SK-N-SH treated with all-trans-retinoic acid at 6 μM for 48 hours (cell line): ENCODE data around the gene MAML2.

Source experiments
- CSDC2 ChIP-seq: fragments of 250-450 bp; sonication (Bioruptor Pico); IDR thresholded peaks from 2 replicates; pipeline ENCODE4 v1.5.0; 2020; ENCODE audit warnings: mild to moderate bottlenecking, moderate library complexity
- ESRRG ChIP-seq: fragments of 250-450 bp; sonication (Bioruptor Pico); IDR thresholded peaks from 2 replicates; pipeline ENCODE4 v1.6.1; 2021; ENCODE audit warnings: mild to moderate bottlenecking
- ISL1 ChIP-seq: fragments of 250-450 bp; sonication (Bioruptor Pico); IDR thresholded peaks from 2 replicates; pipeline ENCODE4 v2.1.2; 2022; ENCODE audit warnings: mild to moderate bottlenecking, moderate library complexity
- OSR1 ChIP-seq: fragments of 250-450 bp; sonication (Bioruptor Pico); IDR thresholded peaks from 2 replicates; pipeline ENCODE4 v1.8.0; 2022; ENCODE audit warnings: moderate library complexity, mild to moderate bottlenecking, inconsistent platforms
- PPARA ChIP-seq: fragments of 250-450 bp; sonication (Bioruptor Pico); IDR thresholded peaks from 2 replicates; pipeline ENCODE4 v1.5.0; 2020; ENCODE audit warnings: mild to moderate bottlenecking, borderline replicate concordance
- RARB ChIP-seq: fragments of 250-450 bp; sonication (Bioruptor Pico); IDR thresholded peaks from 2 replicates; pipeline ENCODE4 v1.8.0; 2021; ENCODE audit warnings: mild to moderate bottlenecking, moderate library complexity
- TCF4 ChIP-seq: fragments of 250-450 bp; sonication (Bioruptor Pico); IDR thresholded peaks from 2 replicates; pipeline ENCODE4 v1.8.0; 2021; ENCODE audit warnings: mild to moderate bottlenecking, moderate library complexity, borderline replicate concordance
- ZNF565 ChIP-seq: fragments of 450-650 bp; formaldehyde crosslinking; conservative IDR thresholded peaks from 2 replicates; pipeline ENCODE4 v1.5.0; 2020; ENCODE audit warnings: low read depth, mild to moderate bottlenecking, moderate library complexity
- ZNF70 ChIP-seq: fragments of 450-650 bp; formaldehyde crosslinking; IDR thresholded peaks from 2 replicates; pipeline ENCODE4 v1.5.0; 2020; ENCODE audit warnings: mild to moderate bottlenecking, moderate library complexity
- TF ChIP-seq, protein P1 (sequence below): fragments of 250-450 bp; sonication (Bioruptor Pico); IDR thresholded peaks from 2 replicates; pipeline ENCODE4 v1.8.0; 2020; ENCODE audit warnings: mild to moderate bottlenecking, moderate library complexity, borderline replicate concordance

DNA sequence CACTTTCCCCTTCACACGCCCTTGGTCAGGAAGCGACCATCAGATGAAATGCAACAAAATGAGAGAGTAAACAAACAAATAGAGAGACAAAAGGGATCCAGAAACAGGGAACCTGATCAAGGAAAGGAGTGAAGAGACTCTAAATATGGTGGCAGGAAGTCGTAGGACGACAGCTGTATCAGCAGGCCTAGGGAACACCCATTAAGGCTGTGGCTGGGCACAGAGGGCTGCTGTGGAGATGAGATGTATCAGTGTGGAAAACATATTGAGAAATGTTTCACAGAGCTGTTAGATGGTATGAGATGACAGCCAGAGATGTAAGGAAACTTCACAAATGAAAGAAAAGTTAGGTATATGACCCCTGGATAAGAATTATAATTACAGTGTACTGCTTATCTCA lies 263.3 kb downstream of the MAML2 start:
- no peak for TF ChIP-seq OSR1 (CRISPR knock-in tag)
- TF ChIP-seq, protein P1, sequence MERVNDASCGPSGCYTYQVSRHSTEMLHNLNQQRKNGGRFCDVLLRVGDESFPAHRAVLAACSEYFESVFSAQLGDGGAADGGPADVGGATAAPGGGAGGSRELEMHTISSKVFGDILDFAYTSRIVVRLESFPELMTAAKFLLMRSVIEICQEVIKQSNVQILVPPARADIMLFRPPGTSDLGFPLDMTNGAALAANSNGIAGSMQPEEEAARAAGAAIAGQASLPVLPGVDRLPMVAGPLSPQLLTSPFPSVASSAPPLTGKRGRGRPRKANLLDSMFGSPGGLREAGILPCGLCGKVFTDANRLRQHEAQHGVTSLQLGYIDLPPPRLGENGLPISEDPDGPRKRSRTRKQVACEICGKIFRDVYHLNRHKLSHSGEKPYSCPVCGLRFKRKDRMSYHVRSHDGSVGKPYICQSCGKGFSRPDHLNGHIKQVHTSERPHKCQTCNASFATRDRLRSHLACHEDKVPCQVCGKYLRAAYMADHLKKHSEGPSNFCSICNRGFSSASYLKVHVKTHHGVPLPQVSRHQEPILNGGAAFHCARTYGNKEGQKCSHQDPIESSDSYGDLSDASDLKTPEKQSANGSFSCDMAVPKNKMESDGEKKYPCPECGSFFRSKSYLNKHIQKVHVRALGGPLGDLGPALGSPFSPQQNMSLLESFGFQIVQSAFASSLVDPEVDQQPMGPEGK (CRISPR knock-in tag): no peak
- no peak for TF ChIP-seq RARB
- no peak for TF ChIP-seq TCF4
- no peak for TF ChIP-seq CSDC2 (CRISPR knock-in tag)
- no peak for TF ChIP-seq ISL1 (CRISPR knock-in tag)
- TF ChIP-seq ZNF565 (CRISPR knock-in tag): no peak
- TF ChIP-seq ESRRG: no peak
- TF ChIP-seq PPARA (CRISPR knock-in tag): no peak
- TF ChIP-seq ZNF70 (CRISPR knock-in tag): no peak
